ENCODE measurements around the gene MSANTD7.
A peak's percentile ranks its signal among the peaks of the same experiment; 100 is the strongest.

The MSANTD7 gene

GRCh38 chr10:14879928-14880193 is 41.8 kb downstream of the MSANTD7 start:
- no peaks in the 10 kb centered on the region for H3K9me3 ChIP-seq (ENCODE audit: severe bottlenecking)
- peak overlapping the region; percentile 77 for H3K27ac ChIP-seq (ENCODE audit: poor library complexity, severe bottlenecking)
- peaks cover 26% of the 10 kb centered on the region for H3K36me3 ChIP-seq (ENCODE audit: low read depth)
- peaks cover 15% of the 10 kb centered on the region for H3K4me1 ChIP-seq (ENCODE audit: insufficient read depth, poor library complexity, severe bottlenecking)
- H3K4me3 ChIP-seq (ENCODE audit: severe bottlenecking) = peak overlapping the region; percentile 72
- TF ChIP-seq CTCF (IDR thresholded peaks at IDR 0.05; ENCODE audit: poor library complexity, severe bottlenecking) = no peak
- no peaks in the 10 kb centered on the region for H3K27me3 ChIP-seq (ENCODE audit: insufficient read depth, poor library complexity, severe bottlenecking)
- ATAC-seq (ENCODE audit: low read depth) (no peak), DNase-seq (ENCODE audit: low spot score) (no peak)

GRCh38 chr10:14880229-14880628 is 42.1 kb downstream of the MSANTD7 start:
- no peaks in the 10 kb centered on the region for H3K27me3 ChIP-seq (ENCODE audit: insufficient read depth, poor library complexity, severe bottlenecking)
- peak overlapping the region; percentile 77 for H3K27ac ChIP-seq (ENCODE audit: poor library complexity, severe bottlenecking)
- no peaks in the 10 kb centered on the region for H3K9me3 ChIP-seq (ENCODE audit: severe bottlenecking)
- peaks cover 15% of the 10 kb centered on the region for H3K4me1 ChIP-seq (ENCODE audit: insufficient read depth, poor library complexity, severe bottlenecking)
- no peak for TF ChIP-seq CTCF (IDR thresholded peaks at IDR 0.05; ENCODE audit: poor library complexity, severe bottlenecking)
- no peak for DNase-seq (ENCODE audit: low spot score)
- ATAC-seq (ENCODE audit: low read depth) = no peak
- peaks cover 30% of the 10 kb centered on the region for H3K36me3 ChIP-seq (ENCODE audit: low read depth)
- peak overlapping the region; percentile 72 for H3K4me3 ChIP-seq (ENCODE audit: severe bottlenecking)

GRCh38 chr10:14884082-14884481 is 46.0 kb downstream of the MSANTD7 start:
- ATAC-seq (ENCODE audit: low read depth) = no peak
- Histone ChIP-seq H3K4me1 (ENCODE audit: insufficient read depth, poor library complexity, severe bottlenecking) (peaks cover 10% of the 10 kb centered on the region), H3K27ac (ENCODE audit: poor library complexity, severe bottlenecking) (no peak overlapping the region), H3K36me3 (ENCODE audit: low read depth) (peaks cover 44% of the 10 kb centered on the region), H3K27me3 (ENCODE audit: insufficient read depth, poor library complexity, severe bottlenecking) (no peaks in the 10 kb centered on the region), H3K9me3 (ENCODE audit: severe bottlenecking) (no peaks in the 10 kb centered on the region), H3K4me3 (ENCODE audit: severe bottlenecking) (no peak overlapping the region)
- no peak for DNase-seq (ENCODE audit: low spot score)
- TF ChIP-seq CTCF (IDR thresholded peaks at IDR 0.05; ENCODE audit: poor library complexity, severe bottlenecking) = no peak
